Colonic mucosa (tissue), 4 donors: ENCODE results near the gene ZNF304. TPM values are rescaled to one million over a fixed set of nuclear protein-coding genes. Genes with fewer than 3 reads are reported as not detected.
A peak's percentile ranks its signal among the peaks of the same experiment; 100 is the strongest.

ENCODE experiments used
- DNase-seq: peaks from one replicate; pipeline ENCODE4 v3.0.0-alpha.2; 2020
- H3K27ac ChIP-seq: fragments of 200-600 bp; one replicate; pipeline ENCODE4 v1.8.0; 2021
- H3K27me3 ChIP-seq: fragments of 200-600 bp; one replicate; pipeline ENCODE4 v1.8.0; 2021
- H3K36me3 ChIP-seq: fragments of 200-600 bp; one replicate; pipeline ENCODE4 v1.8.0; 2021
- H3K4me1 ChIP-seq: fragments of 200-600 bp; one replicate; pipeline ENCODE4 v1.8.0; 2021; ENCODE audit warnings: mild to moderate bottlenecking
- H3K4me3 ChIP-seq: fragments of 200-600 bp; one replicate; pipeline ENCODE4 v1.8.0; 2021
- H3K9ac ChIP-seq, 2 donors: one replicate each; pipeline ENCODE4 v1.7.0; 2013; ENCODE audit warnings: control low read depth in 2 of 2, low read depth in 2 of 2, low read length in 2 of 2
- H3K9me3 ChIP-seq: fragments of 200-600 bp; one replicate; pipeline ENCODE4 v1.8.0; 2021
- intact Hi-C: fragments of 100-400 bp; cut with DNase I; formaldehyde crosslinking; loops from one replicate; pipeline ENCODE4 v1.14.1; 2022
- total RNA-seq, 2 donors: library from RNA; stranded (reverse); fragmentation: NEBNext Ultra II Directional in 1 of 2; extraction: Animal tissue kit (Norgen Biotek cat#: 25700) in 1 of 2; gene quantifications; one replicate each; pipeline ENCODE4 v1.2.1, GENCODE V29; 2021
- TF ChIP-seq, protein P1 (sequence below): fragments of 200-600 bp; IDR thresholded peaks from one replicate; pipeline ENCODE4 v1.8.0; 2022; ENCODE audit warnings: antibody characterized with exemption, mild to moderate bottlenecking
- donor health status: healthy.
- donor health status: DM: no; HTN: no; CAD: no.
- donor health status: DM: no; HTN: no; CAD: no.

Gene ZNF304
- total RNA-seq, 2 donors from 2014 or later = 3.6 TPM

DNA sequence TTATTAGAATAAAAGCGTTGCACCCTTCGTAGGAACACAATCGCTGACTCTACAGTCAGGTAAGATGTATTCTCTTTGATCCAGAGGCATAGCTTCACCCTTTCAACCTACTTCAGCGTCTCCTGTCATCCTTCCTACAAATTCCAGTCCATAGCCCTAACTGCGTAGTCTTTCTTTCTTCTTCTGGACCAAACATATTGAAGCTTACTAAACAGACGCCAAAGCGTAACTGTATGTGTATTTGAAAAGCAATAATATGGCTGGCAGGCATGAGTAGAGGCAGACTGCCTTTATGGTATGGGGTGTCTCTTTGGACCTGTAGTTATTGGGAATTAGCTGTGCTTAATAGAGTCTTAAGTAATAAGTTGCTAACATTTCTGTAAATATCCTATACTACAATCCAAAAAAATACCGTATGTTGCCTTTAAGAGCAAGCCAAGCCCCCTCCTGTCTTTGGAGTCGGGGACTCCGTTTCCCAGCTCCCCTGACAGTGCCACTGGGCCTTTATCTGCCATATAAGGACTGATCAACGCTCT is 38.2 kb downstream of the ZNF304 start:
- Histone ChIP-seq H3K27me3 (no peaks in the 10 kb centered on the region), H3K4me1 (no peaks in the 10 kb centered on the region), H3K36me3 (no peaks in the 10 kb centered on the region), H3K27ac (peak overlapping the region; percentile 65), H3K4me3 (peak overlapping the region; percentile 53), H3K9me3 (no peaks in the 10 kb centered on the region), H3K9ac (peak overlapping the region in 1 of 2 donors; percentile 82)
- TF ChIP-seq, protein P1, sequence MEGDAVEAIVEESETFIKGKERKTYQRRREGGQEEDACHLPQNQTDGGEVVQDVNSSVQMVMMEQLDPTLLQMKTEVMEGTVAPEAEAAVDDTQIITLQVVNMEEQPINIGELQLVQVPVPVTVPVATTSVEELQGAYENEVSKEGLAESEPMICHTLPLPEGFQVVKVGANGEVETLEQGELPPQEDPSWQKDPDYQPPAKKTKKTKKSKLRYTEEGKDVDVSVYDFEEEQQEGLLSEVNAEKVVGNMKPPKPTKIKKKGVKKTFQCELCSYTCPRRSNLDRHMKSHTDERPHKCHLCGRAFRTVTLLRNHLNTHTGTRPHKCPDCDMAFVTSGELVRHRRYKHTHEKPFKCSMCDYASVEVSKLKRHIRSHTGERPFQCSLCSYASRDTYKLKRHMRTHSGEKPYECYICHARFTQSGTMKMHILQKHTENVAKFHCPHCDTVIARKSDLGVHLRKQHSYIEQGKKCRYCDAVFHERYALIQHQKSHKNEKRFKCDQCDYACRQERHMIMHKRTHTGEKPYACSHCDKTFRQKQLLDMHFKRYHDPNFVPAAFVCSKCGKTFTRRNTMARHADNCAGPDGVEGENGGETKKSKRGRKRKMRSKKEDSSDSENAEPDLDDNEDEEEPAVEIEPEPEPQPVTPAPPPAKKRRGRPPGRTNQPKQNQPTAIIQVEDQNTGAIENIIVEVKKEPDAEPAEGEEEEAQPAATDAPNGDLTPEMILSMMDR = no peak
- intact Hi-C loops = no loop called here
- no peak for DNase-seq

DNA sequence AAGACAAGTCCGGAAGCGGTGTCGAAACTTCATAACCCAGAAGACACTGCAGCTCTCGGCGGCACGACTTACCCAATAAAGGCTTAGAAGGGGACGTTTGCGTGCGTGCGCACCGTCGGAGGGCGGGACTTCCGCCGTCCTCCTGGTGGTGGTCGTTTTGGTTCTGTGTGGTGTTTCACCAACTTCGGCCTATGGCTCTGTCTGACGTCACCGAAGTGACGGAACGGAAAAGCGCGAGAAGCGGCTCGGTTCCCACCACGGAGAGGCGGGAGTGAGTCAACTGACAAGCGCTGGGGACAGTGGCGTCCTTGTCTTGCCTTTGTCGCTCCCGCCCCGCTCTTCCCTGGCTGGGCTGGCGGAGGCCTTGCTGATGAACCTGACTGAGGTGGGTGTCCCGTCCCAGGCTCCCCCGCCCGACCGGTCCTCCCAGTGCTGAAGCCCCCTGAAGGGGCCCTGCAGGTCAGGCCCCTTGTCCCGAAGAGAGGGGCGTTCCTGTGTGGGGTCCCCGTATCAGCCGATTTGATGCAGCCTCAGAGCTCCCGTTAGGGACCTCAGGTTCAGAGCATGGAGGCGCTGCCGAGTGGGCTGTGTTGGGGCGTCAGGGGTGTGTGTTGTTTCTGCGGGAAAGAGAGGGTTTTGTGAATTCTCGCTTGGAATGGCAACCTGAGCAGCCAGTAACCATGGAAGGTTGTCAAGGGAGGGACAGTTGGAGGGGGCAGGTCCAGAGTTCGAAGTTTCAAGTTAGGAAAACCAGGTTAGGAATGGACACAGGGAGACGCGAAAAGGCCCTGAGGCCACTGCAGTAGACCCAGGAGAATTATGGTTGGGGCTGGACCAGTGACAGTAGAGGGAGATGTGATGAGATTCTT is 38.9 kb downstream of the ZNF304 start, which contains the start of gene ZNF548:
Gene ZNF548 (plus strand): TSS at position 125 of the 869 bp plus-strand sequence. CDS start 246 bp downstream, at position 371.
- H3K9ac ChIP-seq = peak within 1 kb of the TSS; percentile 82 to 88
- H3K9me3 ChIP-seq = no peaks in the 10 kb centered on the region
- no peaks in the 10 kb centered on the region for H3K27me3 ChIP-seq
- no peaks in the 10 kb centered on the region for H3K4me1 ChIP-seq
- TF ChIP-seq, protein P1 = no peak
- intact Hi-C loops = no loop called here
- peak within 1 kb of the TSS; percentile 53 for H3K4me3 ChIP-seq
- peak within 1 kb of the TSS; percentile 65 for H3K27ac ChIP-seq
- no peaks in the 10 kb centered on the region for H3K36me3 ChIP-seq
- DNase-seq = peak; percentile 93

DNA sequence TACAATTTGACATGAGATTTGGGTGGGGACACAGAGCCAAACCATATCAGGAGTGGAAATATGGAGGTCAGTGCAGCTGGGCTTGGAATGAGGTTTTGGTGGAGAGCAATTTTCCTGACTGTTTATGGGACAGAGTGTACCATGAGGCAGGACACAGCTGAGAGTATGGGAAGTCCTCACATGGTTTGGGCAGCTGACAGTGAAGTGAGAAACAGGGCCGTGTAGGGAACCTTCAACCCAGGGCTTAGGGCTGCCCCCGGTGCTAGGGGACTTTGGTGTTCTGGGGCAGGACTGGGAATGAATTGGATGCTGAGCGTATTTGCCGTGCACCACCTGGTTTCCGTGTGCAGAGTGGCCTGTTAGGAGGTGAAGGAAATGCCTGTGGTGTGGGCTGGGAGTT is 44.6 kb downstream of the ZNF304 start:
- DNase-seq = no peak
- intact Hi-C loops = no loop called here
- no peak overlapping the region for H3K27ac ChIP-seq
- H3K4me1 ChIP-seq = no peaks in the 10 kb centered on the region
- peaks cover 12% of the 10 kb centered on the region for H3K36me3 ChIP-seq
- H3K4me3 ChIP-seq = no peak overlapping the region
- TF ChIP-seq, protein P1 = no peak
- no peak overlapping the region for H3K9ac ChIP-seq
- no peaks in the 10 kb centered on the region for H3K27me3 ChIP-seq
- H3K9me3 ChIP-seq = no peaks in the 10 kb centered on the region

DNA sequence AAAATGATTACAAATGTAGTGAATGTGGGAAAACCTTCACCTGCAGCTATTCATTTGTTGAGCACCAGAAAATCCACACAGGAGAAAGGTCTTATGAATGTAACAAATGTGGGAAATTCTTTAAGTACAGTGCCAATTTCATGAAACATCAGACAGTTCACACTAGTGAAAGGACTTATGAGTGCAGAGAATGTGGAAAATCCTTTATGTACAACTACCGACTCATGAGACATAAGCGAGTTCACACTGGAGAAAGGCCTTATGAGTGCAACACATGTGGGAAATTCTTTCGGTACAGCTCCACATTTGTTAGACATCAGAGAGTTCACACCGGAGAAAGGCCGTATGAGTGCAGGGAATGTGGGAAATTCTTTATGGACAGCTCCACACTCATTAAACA is 47.8 kb downstream of the ZNF304 start:
- no peak overlapping the region for H3K9ac ChIP-seq
- no peak overlapping the region for H3K4me3 ChIP-seq
- no peak overlapping the region for H3K27ac ChIP-seq
- no peaks in the 10 kb centered on the region for H3K4me1 ChIP-seq
- TF ChIP-seq, protein P1 = no peak
- H3K36me3 ChIP-seq = peaks cover 12% of the 10 kb centered on the region
- DNase-seq = no peak
- intact Hi-C loops = no loop called here
- H3K9me3 ChIP-seq = no peaks in the 10 kb centered on the region
- no peaks in the 10 kb centered on the region for H3K27me3 ChIP-seq

DNA sequence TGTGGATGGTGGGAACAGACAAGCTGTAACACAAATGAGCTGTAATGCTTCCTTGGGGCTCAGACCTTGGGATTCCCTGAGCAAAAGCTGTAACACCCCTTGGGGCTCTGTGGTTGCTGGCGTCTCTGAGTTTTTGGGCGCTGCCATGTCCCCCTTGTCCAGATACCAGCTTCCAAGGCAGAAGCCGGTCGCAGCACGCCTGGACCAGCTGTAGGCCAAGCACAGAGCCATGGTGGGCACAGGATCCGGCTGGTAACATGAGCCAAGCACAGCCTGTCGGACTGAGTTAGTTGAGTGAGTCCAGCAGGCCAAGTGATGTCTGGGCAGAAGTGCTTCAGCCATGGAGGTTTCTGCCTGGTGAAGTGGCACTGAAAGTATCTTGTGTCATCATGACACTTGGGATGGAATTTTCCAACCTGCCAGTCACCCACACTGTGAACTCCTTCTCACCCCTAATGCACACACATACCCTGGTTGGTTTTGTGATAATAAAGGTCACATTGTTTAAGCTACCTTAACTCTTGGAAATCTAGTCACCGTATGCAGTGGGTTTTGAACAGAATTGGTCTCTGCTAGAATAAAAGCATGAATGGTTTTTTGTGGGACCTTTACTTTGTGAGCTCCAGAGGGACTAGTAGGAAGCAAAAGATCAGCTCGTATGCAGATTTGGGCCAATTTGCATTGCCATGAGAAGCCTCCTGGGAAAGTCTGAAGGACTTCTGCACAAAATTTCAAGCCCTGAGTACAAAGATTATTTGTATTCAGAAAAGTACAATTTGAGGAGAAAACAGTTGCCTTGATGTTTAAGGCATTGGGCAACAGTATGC is 52.9 kb downstream of the ZNF304 start:
- H3K4me1 ChIP-seq = no peaks in the 10 kb centered on the region
- H3K4me3 ChIP-seq = no peak overlapping the region
- H3K36me3 ChIP-seq = peaks cover under 1% of the 10 kb centered on the region
- DNase-seq = no peak
- intact Hi-C loops = no loop called here
- TF ChIP-seq, protein P1 = no peak
- no peaks in the 10 kb centered on the region for H3K27me3 ChIP-seq
- no peak overlapping the region for H3K27ac ChIP-seq
- no peaks in the 10 kb centered on the region for H3K9me3 ChIP-seq
- no peak overlapping the region for H3K9ac ChIP-seq
